Central memory CD4-positive, alpha-beta T cell (primary cell): ENCODE results near the gene RNF144B.
"Not testable (repeated sequence)": the region's sequence is repeated elsewhere in the genome, so short reads cannot be mapped to it uniquely, and the experiment has no call there.

Experiments
- DNase-seq: peaks from one replicate; pipeline ENCODE4 v3.0.0; 2022

Gene RNF144B

DNA sequence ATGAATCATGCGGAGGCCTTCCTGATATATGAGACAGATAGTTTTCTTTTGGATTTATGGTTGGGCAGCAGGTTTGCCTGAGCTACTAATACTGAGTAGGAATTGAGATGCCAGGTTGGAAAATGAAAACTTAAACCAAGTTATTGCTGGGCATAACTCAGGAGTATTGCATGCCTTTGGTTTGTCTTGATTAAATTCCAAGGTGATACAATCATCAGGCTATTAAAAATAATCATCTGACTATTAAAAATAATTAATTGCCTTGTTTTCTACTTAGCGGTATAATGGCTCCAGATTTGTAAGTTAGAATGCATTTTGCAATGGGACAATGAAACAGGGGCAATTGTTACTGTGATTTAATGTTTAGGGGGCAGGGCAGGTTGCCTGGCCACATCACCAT is 15.5 kb upstream of the RNF144B start:
- no peak for DNase-seq

DNA sequence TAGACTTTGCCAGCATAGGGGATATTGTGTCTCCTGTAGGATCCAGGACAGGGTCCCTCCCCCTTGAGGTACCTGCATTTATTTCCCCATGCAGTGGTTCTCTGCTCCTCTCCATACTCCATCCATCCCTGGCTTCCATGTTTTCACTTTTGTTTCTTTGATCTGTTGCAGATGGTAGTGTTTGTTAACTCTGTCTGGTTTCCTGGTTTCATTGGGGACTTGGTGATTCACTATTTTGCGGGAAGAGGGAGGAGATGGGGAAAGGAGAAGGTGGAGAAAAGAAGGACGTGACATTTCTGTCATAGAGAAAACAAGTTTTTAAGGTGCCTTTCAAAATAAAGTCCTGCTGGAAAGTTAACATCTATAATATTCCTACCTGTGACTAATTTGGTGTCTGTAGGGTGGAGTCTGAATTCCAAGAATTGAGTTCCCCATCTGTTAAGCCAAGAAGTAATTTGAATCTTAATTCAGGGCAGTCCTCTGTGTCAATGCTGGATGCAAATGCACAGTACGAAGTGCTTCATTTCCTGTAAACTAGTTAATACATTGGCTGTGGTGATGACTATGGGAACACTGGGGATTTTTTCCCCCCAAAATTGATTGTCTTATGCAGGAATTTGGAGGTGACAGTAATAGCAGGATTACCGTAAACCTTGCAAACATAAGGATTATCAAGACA is 6.9 kb upstream of the RNF144B start:
- DNase-seq, result no peak

DNA sequence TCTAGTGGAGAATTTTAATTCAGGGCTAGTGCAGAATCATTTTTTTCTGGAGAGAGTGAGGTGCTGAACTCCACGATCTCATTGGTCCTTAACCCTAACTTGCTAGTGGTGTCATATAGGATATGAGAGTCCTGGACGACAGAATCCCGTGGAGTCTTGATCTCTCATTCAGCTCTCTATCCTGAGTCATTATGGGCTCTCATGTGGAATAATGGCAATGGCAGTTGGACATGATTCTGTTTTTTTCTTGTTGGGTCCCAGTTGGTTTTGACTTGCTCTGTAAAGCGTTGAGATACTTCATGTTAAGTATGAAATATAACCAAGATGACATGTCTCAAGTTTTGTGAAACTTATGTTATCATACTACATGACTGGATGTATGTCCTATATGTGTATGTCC is 6.3 kb upstream of the RNF144B start:
- no peak for DNase-seq

DNA sequence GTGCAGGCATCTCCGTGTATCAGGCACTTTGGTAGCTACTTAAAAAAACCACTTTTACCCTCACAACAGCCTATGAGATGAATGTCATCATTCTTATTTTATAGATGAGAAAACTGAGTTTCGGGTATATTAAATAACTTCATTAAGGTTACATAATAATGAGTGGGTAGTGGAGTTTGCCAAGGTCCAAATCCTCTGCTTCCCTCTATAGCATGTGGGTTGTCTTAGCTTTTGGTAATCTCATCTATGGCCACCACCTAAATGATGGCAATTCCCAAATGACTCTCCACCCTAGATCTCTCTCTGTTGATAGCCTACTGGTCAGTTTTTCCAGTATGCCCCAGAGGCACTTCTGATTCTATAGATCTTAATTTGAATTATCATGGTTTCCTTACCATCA is 3.7 kb upstream of the RNF144B start:
- no peak for DNase-seq

DNA sequence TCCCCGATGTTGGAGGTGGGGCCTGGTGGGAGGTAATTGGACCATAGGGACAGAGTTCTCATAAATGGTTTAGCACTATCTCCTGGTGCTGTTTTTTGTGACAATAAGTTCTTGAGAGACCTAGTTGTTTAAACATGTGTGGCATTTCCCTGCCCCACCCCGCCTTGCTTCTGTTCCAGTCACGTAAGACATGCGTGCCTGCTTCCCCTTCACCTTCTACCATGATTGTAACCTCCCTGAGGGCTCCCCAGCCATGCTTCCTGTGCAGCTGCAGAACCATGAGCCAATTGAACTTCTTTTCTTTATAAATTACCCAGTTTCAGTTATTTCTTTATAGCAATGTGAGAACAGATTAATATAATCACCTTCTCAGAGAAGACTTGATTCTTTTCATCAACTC is 2.5 kb upstream of the RNF144B start:
- no peak for DNase-seq

DNA sequence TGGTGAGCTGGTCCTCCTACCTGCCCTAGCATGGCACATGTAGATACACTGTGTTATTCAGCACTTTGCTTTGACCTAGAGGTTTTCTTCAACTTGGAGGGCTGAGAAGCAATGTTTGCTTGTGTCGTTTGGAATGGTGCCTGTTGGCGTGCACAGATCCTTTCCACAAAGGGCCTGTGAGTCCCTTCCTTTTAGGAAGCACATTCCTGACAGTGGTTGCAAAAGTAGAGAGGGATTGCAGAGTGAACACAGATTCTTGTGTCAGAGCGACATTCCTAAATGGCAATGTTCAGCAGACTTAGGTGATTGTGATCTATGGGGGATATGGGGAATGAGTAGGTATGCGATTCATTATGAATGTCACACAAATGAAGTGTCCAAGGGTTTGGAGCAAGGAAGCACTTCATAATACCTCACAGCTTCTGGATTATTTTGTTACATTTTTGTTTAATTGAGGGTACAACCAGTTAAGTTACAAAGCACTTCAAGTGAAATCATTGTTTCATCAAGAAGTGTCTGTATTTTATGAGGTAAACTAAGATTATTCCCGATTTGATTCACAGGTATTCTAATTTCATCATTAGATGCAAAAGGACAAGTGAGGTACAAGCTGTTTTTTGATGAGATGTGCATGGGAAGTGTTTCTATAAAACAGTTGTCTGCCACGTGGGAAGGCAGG is 713 bp upstream of the RNF144B start:
- DNase-seq, result no peak

DNA sequence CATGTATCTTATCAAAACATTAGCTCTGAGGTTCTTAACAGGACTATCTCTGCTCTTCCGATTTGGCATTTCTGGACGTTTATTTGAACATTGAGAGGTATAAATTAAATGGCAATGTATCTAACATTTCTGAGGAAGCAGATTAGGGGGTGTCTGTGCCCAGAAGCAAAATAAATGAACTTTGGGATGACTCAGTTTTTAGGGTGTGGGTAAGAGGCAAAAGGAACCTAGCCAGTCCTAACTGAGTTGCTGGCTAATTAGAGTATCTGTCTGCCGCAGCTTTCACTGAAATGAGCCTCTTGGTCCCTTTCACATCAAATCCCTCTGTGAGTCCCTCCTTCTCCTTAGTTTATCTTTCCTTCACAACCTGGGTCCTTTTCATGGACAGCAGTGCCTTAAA is 1.1 kb downstream of the RNF144B start:
- DNase-seq, result no peak

DNA sequence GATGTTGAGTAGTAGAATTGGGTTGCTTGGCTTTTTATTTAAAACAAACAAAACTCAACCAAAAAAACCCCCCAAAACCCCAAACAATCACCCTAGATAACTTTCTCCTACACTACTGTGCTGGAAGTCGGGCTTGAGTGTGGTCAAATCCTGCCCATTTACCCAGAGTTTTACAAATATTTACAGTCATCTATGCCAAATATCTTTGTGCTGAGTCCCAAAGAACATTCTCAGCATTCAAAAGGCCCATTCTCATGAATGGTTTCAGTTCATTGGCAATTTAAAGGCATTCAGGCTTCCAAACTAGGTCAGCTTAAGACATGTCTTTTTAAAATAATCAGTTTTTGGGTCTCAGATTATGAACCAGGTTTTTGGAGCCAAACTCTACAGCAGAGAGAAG is 1.8 kb downstream of the RNF144B start:
- no peak for DNase-seq

DNA sequence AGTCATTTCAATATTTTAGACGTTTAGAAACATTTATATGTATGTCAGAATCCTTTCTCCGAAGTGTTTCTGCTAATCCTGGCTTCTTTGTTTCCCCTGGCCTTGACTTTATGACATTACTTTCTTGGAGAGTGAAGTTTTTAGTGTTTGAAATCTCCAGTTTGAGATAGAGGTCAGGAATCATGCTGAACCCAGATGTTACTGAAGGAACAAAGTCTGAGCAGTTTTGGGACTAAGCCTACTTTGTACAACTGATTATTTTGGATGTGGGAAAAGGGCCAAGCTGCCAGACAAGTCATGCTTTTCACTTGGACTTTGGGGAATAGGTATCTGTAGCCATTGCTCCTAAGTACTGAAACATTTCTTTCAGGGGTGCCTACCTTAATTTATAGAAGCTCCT is 2.3 kb downstream of the RNF144B start:
- no peak for DNase-seq

DNA sequence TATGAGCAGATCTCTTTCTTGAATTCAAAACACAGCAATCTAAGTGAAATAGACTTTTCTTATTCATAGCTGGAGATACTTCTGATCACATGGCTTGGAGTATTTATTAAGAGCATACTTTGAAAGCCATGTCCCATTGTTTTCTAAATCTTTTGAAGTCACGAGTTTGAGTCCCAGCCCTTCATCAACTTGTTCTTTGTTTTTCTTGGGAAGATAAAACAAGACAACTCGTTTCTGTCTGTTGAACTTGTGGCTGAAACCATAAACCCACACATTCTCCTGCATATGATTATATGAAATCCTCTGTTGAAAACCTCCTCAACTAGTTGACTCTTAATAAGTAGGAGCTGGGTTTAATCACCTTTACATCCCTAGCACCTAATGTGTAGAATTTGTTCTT is 3.3 kb downstream of the RNF144B start:
- DNase-seq, result no peak

DNA sequence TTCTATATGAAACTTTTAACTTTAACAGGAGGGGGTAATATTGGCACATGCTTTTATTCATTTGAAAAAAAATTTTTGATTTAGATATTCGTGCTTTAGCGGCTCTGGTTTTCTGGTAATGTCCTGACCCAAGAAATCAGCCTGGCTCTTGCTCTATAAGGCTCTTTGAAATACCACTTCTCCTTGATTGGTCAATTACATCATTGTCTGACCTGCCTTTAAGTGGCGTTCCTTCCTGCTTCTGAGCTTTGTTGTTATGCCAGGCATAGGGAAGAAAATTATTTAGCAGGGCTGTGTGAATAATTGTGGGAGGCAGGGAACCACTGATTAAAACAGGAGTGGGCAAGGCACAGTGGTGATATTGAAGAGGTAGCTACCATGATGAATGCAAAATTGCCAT is 3.9 kb downstream of the RNF144B start:
- no peak for DNase-seq

DNA sequence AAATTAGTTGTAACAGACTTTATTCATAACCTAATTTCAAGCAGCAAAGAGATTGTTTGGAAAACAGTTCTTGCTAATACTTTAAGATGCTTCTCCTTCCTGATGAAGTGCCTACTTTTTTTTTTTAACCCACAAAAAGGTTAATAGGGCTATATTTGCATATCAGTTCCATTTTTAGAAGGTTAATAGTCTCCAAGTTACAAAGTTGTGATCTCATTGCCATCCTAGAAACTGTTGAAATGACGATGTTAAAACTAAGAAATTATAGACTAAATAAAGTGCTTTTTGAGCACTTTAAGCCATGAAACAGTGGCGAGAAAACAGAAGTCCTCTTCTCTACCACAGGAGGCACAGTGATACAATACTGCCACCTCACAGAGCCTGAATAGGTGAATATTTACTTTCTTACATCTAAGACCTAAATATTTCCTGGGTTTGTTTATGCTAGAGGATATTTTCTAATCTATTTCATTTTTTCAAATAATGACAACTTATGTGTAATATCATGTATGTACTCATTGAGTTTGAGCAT is 5.3 kb downstream of the RNF144B start:
- no peak for DNase-seq

DNA sequence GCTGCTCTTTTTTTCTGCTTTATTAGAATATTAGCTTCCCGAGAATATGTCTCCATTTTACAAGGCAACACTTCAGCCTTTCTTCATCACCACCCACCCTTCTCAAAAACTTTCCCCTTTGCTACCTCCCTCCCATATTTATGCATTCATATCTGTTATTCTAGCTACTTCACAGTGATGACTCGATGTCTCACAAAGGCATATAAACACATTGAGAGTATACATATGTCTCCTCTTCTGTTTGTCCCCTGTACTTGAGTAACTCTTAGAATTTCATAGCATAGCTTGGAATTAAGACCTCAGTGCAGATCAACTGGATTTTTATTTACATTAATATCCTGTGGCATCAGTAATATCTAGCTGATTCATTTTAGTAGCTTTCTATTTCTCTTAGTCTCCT is 6.5 kb downstream of the RNF144B start:
- no peak for DNase-seq

DNA sequence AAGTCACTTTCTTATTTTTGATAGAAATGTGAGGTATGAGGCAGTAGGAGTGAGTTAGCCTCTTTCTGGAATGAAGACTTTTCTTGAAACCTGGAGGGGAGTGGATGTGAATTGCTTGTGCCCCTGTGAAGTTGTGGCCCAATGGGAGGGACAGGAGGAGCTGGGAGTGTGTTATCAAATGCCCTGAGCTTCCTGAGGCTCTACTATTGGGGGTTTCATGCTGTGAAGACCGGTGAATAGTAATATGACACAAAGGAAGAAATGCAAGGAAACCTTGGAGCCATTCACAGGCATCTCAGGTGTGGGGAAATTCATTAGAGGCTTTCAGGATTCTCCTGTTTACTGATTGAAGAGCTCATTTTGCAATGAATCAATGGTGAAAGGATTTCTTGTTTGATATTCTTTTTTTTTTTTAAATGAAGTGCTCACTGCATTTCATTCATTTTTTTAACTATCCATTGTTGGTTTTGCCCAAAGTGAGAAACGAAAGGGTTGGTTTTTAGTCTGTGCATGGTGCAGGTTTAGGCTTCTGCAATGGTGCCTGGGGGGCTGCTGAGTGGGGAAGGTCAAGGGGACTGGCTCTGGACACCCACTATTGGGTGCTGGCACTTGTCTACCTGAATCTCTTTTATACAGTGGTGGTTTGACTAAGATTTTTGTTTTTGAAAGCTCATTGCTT is 8.2 kb downstream of the RNF144B start:
- no peak for DNase-seq

DNA sequence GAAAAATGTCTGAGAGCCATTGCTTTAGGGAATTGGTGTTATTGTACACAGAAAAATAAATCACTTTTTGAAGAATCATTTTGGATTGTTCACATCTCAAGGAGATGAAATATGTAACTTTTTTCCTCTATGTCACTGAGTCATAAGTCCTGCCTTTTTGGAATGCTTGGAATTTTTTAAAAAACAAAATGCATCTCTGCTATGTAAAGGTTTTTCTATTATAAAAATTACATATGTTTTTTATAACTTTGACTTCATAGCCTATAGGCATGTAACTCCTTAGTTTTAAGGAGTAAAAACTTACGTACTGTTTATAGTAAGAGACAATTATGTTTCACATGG is 8.7 kb downstream of the RNF144B start:
- DNase-seq, result no peak

DNA sequence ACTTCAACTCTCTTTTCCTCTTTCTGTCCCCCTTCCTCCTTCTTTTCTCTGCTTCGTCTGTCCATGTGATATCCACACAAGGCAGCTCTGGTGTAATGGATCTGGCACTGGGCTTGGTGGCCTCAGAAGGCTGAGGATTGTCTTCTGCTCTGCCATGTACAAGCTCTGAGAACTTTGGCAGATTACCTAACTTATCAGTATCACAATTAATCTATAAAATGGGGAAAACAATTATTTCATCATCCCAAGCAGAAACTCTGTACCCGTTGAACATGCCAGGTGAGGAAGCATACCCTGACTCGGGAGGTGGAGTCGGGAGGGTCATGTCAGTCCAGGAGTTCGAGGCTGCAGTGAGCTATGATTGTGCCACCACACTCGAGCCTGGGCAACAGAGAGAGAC is 10.6 kb downstream of the RNF144B start:
- no peak for DNase-seq

DNA sequence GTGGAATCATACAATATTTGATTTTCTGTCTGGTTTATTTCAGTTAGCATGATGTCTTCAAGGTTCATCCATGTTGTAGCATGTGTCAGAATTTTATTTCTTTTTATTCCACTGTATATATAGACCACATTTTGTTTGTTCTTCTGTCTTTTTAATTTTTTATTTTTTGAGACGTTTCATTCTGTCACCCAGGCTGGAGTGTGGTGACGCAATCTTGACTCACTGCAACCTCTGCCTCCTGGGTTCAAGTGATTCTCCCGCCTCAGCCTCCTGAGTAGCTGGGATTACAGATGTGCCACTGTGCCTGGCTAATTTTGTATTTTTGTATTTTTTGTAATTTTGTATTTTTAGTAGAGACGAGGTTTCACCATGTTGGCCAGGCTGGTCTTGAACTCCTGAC is 11.1 kb downstream of the RNF144B start:
- not testable (repeated sequence) for DNase-seq

DNA sequence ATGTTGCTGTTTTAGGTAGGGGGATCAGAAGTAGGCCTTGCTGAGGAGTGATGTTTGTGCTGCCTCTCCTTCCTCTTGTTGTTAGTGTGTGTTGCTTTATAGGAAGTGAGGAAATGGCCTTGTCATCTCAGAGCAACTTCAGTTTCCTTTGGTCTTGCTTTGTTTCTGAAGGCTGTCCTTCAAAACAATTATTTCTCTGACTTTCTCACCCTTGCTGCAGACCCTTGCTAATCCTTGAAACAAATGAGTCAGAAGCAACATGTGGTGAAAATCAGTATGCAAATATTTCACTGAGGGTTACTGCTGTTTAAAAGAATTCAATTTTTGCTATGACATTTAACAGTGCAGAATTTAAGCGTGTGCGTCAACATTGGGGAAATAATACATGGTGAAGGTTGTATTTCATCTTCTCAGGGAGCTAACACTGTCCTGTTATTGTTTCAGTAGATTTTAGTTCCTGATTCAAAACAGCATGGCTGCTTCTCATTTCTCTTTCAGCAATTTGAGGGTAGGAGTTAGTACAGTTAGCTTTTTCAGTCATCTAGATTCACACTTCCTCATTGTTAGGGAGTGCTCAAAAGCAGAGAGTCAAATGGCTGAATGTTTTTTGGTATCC is 13.8 kb downstream of the RNF144B start:
- DNase-seq, result no peak

DNA sequence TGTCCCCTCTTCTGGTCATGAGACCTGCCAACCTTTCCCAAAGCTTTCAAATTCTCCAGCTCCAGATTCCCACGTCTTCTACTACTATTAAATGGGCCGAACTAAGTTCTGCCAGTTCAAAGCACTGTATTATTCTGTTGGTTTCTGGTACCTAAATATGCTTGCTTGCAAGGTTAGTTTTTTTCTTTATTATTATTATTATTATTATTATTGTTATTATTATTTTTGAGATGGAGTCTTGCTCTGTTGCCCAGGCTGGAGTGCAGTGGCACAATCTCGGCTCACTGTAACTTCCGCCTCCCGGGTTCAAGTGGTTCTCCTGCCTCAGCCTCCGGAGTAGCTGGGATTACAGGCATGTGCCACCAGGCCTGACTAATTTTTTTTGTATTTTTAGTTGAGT is 17.8 kb downstream of the RNF144B start:
- DNase-seq, result not testable (repeated sequence)

DNA sequence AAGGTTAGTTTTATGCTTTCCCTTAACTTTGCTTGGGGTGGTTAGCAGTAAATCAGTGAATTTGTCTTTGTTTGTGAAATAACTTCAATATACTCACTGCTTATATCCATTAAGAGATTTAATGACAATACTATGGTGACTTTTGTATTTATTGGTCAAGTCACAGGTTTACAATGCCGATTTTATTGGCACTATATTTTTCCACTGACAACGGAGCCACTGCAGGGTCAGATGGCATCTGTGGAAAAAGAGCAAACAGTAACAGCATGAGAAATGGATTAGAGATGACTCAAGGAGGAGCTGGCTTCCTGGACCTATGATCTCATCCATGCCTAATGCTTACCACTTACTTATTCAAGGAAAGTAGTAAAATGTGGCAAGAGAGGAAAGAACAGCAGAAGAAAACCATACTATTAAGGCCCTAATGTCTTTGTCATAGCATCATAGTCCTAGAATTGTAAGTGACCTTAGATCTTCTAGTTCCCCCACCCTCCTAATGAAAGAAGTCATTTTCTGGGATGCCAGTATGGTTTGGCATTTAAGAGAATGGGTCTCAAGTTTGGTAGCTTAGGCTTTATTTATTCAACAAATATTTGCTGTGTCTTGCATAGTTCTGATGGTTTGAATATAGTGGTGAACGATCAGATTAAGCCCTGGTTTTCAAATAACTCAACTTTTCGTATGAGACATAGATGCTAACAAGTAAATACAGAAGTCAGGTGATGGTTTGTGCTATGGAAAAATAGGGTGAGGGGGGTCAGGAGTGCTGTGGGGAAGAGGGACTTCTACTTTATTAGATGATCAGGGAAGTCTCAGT is 18.5 kb downstream of the RNF144B start:
- DNase-seq, result no peak

DNA sequence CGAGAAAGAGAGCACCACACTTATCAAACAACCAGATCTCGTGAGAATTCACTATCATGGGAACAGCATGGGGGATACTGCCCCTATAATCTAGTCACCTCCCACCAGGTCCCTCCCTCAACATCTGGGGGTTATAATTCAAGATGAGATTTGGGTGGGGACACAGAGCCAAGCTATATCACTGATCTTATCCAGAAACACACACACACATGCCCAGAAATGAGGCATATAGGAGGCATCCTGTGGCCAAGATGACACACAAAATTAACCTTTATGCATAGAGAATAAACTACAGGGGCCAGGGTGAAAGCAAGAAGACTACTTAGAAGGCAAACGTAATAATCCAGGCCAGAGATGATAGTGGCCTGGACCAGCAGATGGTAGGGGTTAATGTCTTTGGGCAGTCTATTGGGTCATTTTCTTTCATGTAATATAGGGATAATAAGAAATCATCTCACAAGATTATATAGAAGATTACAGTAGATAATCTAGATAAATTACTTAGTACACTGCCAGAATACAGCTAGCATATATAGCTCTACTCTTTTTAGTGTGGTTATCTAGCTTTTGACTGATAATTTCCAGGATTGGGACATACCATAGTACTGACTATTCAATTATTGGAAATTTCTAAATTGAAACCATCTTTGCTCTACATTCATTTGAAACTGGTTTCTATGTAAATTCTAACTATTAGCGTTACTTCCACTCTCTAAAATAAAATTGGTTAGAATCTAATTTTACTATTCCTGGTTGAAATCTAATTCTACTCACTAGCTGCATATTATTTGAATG is 20.0 kb downstream of the RNF144B start:
- no peak for DNase-seq

DNA sequence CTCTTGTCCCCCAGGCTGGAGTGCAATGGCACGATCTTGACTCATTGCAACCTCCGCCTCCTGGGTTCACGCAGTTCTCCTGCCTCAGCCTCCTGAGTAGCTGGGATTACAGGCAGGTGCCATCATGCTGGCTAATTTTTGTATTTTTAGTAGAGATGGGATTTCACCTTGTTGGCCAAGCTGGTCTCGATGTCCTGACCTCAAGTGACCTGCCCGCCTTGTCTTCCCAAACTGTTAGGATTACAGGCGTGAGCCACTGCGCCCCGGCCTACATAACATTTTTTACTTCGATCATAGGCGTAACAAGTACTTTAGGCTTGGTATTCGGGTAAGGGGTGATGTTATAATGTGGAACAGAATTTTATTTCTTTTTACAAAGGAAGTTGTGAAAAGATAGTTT is 22.5 kb downstream of the RNF144B start:
- not testable (repeated sequence) for DNase-seq
